NCI-H345 treated with DMSO at 0.1 percent for 48 hours (cell line): ENCODE results near the gene MICAL3.

ENCODE experiments used
- DNase-seq: peaks from one replicate; lab custom pipeline; 2025; ENCODE audit not compliant: unreplicated experiment; lab: John Stamatoyannopoulos, UW

MICAL3 gene

DNA sequence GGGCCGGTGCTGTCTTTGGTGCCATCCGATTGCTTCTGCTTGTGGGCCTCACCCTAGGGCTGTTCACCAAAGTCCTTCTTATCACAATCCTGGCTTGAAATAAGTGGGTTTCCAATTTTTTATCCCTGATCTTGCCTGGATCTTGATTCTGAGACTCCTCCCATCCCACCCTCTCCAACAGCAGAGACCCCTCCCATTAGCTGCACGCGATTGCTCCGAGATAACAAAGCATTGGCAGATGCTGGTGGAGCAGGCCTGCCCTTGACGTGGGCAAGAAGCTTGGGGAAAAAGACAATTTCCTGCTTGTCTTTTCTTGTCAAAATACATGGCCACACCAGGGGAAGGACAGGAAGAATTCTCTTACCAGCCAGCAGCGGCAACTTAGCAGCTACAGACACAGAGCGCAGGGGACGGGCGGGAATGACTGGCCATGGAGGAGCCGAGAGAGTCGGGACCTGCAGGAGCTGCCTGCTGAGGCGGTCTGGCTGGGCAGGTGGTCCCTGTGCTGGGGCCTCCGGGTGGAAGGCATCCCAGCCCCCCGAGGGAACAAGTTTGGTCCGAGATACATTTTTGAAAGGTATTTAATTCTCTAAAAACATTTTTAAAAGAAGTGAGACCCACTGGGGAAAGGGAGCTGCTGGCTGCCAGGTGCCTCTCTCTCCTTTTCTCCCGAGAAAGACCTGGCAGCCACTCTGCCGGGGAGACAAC, 240.4 kb downstream of the MICAL3 start:
- no peak for DNase-seq

DNA sequence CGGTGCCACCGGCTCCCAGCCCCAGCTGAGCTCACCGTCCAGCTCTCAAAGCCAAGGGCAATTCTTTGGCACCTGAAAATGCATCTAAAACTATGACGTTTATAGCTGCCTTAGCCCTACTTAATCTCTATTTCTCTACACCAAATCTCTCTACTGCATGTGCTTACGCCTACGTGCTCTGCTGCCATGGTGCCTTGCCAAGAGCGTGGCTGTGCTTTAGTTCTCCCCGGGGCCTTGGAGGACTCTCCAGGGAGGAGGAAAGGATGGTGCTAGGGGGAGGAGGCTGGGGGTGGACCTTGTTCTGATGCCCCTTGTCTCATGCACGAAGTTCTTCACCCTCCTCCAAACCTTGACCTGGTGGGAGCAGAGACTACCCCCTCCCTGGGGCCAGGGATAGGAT, 241.0 kb downstream of the MICAL3 start:
- no peak for DNase-seq

DNA sequence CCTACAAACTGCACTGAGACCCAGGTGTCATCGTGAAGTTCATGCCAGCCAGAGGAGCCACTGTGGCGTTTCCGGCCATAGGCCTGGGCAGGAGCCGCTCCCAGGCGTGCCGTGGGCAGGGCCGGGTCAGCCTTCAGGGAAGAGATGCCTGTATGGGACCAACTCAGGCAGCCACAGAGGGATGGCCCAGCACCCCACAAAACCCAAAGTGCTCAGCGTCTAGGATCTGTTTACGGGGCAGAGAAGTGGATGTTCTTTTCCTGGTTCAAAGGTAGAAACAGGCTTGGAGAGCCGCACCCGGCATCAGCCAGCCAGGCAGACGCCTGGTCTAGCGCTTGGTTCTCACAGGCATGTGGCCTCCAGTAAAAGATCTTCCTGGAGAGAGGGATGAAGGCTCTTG, 241.7 kb downstream of the MICAL3 start:
- no peak for DNase-seq

DNA sequence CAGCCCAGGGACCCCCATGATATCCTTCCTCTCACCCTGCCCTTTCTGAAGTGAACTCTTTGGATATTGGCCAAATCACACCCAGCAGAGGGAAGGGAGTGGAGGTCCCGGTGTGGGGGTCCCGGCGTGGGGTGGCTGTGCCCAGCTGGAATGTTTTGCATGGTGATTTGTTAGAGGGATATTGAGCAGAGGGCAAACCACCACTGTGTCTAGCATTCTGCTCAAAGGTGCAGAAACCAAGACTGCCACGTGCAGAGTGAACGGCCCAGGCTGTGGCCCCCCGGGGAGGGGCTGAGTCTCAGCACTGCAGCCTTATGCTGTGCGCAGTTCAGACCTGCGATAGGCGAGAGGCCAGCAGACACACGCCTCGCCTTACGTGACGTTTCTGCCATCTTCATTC, 242.2 kb downstream of the MICAL3 start:
- no peak for DNase-seq

DNA sequence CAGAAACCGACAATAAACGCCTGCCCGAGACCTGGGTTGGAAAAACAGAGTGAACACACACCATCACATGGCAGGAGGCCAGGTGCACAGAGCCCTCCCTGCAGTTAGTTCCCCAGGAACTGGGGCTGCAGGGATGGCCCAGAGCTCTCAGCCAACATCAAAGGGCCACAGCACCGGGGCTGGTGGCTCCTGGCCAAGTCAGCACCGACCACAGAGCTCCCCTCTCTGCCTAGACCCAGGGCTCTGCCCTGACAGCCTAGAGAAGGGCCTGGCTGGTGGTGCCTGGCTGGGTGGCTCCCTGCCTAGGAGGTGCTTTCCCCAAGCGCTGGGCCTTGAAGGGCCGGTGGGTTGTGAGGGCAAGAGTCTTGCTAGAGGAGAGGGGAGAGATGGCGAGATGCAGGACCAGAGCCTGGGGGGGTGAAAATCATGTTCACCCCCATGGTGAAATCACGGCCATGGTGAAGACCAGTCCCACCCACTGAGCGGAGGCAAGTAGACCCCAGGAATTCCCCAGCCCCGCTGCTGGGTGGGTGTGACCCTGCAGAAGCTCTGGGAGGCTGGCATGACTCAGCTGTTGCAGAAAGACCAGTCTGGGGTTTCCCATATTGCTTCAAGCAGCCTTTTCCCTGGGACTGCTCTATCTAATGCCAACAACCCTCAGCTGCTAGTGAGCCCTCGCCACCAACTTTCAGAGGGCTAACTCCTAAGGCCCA, 242.9 kb downstream of the MICAL3 start:
- no peak for DNase-seq

DNA sequence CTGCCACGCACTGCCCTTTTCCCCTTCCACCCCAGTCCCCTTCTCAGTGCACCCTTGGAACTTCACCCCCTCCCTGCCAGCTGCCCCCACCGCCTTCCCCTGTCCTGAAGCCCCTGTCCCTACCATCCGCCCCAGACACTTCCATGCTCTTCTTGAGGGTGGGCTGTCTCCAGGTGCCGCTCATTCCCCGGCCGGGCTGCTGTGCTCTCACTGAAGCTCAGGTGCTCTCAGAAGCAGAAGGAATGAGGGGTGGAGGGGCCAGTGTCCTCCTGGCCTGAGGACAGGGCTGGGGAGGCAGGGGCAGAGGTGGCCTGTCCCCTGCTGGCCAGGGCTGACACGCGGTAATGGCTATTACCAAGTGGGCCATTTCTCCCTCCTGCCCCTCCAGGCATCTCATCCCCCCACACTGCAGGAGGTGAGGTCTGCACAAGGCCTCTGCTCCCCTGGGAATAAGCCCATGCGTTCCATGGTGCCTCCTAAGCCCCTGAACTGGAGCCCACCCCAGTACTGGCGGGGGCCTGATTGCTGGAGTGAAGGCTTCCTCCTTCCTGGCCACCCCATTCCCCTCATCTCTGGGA, 243.5 kb downstream of the MICAL3 start:
- DNase-seq, result no peak

DNA sequence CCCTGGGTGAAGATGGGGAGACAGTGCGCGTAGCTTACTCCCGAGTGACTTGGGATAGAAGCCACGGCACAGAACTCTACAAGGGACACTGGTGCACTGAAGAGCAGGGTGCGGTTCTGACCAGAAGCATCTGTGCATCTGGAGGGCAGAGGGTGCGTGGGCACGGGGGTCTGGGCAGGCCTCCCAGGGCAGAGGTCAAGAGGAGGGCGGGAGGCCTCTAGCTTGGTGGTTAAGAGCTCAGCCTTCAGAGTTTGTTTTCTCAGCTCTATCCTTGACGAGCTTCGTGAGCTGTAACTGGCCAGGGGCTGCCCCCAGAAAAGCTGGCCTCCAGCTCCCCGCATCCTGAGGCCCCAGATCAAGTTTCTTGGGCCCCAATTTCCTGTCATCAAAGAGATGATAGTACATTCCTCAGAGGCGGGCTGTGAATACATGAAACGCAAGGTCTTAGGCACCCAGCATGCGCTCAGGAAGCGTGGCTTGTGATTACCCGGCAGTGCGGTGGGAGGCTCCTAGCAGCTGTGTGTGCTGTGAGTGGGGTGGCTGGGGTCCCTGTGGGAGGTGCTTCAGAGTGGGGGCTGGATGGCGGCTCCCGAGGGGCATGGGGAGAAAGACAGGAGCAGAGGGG, 244.1 kb downstream of the MICAL3 start:
- no peak for DNase-seq

DNA sequence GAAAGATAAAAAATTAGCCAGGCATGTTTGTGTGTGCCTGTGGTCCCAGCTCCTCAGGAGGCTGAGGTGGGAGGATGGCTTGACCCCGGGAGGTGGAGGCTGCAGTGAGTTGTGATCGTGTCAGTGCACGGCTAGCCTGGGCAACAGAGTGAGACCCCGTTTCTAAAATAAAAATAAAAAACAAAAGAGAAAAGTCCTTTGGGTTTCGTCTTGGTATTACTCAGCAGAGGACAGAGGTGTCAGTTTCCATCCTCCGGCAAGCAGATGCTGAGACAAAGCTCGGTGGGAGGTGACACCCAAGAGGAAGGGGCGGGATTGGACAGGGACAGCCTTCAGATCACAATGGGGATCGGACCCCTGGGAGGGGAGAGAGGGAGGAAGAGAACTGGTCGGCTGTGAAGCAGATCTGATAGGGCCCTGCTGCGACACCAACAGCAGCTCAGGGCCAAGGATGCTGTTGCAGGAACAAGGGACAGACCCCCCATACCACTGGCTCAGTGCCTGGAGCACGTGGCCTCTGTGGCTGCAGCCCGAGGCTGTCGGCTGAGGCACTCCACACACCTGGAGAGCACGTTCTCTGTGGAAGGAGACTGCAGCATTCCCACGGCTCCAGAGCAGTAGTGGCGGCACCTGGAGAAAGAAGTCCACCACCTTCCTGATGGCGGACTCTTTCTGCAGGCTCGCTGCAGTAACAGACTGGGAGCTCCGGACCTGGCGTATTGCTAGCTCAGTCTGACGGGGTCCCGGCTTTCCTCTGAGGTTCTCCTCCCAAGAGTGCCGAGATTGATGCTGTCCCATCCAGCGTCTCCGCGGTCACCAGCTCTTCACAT, 244.9 kb downstream of the MICAL3 start:
- peak; percentile 0 for DNase-seq

DNA sequence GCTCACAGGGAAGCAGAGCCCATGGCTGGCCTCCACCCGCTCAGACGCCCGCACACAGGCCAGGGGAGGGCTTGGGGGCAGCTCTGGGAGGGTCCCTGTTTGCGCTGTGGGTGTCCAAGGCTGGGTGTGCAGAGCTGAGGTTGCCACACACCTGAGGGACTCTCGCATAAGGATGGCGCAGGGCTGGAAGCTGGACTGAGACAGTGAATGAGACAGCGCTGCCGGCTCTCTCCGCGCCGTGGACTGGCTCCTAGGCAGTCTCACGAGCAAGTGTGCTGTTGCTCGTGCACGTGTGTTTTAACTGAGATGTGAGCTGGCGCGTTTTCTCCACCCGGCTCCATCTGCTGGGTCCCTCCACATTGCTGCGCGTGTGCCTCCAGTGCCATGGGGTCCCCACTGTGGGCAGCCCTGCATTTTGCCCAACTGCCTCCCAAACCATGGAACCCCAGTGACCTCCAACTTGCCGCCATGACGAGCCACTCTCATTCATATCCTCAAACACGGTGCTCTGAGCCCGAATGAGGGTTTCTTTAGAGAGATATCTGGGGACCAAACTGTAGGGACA, 245.9 kb downstream of the MICAL3 start:
- DNase-seq, result no peak

DNA sequence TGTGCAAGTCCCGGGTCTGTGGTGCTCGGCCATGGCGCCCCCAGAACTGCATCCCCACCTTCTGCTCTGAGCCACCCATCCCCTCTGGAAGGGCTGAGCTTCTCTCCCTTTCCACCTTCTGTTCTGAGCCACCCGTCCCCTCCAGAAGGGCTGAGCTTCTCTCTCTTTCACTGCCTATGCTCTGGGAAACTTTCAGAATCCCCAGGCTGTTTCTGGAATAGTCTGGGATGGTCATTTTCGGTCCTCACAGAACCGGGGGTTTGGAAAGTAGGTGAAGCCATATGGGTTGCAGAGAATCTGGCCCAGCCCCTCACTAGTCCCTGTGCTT, 246.7 kb downstream of the MICAL3 start:
- DNase-seq, result no peak

DNA sequence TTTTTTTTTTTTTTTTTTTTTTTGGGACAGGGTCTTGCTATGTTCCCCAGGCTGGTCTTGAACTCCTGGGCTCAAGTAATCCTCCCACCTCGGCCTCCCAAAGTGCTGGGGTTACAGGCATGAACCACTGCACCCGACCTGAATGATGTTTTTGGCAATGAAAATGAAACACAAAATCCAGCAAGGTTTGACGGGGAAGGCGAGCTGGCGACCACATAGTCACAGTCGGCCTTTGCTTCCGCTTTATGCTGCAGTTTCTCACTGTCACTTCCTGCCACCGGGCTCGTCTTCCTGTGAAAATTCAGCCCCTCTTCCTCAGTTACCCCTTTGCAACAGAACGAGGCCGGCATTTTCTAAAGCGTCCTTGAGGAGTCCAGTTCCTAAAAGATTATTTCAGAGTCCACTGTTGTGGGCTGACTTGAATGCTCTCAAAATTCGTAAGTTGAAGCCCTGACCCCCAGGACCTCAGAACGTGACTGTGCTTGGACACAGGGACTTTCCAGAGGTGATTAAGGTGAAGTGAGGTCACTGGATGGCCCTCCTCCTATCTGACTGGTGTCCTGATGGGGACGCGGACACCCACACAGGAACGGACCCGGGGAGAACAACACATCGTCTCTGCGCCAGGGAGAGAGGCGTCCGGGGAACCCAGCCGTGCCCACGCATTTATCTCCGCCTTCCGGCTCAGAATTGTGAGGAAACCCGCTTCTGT, 247.2 kb downstream of the MICAL3 start:
- no peak for DNase-seq

DNA sequence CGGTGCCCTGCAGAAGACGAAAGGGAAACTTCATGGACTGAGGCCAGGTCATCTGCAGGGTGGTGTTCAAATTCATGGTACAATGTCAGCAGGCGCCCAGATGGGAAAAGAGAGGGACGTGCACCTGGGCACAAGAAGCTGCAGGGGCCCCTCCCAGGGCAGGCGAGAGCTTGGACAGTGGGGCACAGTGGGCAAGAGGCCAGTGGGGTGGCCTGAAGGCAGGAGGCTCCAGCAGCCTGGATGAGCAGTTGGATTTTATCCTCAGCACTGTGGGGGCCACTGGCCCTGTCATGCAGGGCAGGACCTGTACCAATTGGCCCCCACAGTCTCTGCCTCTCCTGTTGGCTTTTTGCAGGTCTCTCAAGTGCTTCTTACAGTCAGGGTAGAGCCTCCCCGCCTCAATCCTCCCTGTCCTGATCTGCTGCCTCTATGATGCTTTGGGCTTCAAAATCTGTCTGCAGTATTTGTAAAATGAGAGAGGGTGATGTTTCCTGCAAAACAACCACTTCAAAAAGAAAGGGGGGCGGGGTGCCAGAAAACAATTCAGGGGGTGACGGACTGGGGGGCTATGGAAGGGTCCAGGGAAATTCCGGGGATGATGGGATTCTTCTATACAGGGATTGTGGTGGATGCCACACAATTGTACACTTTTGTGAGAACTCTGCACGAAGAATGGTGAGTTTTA, 248.4 kb downstream of the MICAL3 start:
- DNase-seq, result no peak

DNA sequence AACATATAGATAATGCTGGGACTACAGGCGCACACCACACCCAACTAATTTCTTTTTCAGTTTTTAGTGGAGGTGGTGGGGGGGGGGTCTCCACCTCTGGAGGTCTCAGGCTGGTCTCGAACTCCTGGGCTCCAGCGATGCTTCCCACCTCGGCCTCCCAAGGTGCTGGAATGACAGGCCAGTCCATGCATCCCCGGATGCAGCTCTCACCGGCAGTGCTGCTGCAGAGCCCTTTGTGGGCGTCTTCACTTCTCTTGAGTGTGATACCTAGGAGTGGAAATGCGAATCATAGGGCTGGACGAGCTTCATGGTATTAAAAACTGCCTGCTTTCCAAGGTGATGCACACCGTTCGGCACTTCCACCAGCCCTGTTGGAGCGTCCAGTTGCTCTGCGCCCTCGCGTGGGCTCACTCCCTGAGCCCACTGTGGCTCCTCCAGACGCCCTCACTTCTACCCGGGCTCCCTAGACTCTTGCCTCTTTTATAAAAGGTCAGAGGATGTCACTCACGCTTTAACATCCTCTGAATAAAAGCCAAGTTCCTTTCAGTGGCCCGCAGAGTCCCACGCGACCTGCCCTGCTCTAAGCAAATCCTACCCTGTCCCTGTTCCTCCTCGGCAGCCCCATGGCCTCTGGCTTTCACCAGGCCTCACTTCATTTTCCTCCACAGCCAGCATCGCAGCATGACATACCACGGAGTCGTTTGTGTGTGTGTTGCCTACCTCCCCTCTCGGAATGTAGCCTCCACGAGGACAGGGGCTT, 249.3 kb downstream of the MICAL3 start:
- no peak for DNase-seq

DNA sequence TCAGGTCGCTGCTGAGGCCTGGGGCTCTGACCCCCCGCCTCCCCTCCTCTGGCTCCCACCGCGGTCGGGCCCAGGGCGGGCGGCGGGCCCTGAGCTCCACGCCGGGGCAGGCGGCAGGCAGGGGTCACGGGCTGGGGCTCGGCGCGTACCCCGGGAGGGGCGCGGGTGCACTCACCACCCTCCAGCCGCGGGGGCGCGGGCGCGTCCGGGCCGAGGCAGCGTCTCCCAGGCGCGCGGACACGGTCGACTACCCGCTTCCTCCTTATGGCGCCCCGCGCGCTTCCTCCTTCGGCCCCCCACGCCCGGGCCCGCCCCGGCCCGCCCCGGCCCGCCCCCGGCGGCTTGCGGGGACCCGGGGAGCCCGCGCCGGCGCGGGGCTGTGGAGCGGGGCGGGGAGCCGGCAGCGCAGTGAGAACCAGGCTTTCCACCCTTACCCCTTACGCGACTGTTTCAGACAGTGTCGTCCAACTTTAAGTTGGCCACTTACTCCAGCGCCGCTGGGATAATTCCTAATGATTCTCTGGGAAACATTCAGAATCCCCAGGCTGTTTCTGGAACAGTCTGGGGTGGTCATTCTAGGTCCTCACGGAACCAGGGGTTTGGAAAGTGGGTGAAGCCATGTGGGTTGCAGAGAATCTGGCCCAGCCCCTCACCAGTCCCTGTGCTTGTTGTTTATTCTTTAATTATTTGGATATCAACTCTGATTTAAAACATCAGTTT, 250.0 kb downstream of the MICAL3 start, which contains the start of gene BID:
BID (minus strand) TSS at position 264 of the 720 bp plus-strand sequence. CDS start 24,353 bp downstream, outside the sequence.
- no peak for DNase-seq

DNA sequence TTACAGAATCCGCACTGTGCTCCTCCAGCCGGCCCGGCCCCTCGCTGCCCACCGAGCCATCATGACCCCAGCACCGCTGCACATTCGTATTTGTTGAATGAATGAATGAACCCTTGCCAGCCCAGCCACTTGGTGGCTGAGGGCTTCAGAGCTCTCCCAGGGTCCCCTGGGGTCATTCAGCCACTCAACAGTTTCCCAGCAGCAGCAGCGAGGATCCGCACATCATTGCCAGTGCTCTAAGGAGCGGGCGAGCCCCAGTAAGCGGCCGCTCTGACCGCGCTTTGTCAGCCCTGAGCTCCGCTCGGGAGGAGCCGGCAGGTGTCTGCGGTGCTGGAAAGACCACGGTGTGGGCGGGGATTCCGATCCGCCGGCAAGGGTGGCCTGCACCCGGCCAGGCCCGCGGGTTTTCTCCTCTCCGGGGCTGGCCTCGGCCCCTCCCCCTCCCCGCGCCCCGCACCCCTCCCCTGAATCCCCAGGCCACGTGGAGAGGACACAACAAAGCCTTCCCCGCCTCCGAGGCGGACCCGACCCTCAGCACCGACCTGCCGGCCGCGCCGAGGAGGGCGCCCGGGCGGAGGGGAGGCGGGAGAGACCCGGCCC, 250.7 kb downstream of the MICAL3 start:
- DNase-seq, result peak; percentile 14

DNA sequence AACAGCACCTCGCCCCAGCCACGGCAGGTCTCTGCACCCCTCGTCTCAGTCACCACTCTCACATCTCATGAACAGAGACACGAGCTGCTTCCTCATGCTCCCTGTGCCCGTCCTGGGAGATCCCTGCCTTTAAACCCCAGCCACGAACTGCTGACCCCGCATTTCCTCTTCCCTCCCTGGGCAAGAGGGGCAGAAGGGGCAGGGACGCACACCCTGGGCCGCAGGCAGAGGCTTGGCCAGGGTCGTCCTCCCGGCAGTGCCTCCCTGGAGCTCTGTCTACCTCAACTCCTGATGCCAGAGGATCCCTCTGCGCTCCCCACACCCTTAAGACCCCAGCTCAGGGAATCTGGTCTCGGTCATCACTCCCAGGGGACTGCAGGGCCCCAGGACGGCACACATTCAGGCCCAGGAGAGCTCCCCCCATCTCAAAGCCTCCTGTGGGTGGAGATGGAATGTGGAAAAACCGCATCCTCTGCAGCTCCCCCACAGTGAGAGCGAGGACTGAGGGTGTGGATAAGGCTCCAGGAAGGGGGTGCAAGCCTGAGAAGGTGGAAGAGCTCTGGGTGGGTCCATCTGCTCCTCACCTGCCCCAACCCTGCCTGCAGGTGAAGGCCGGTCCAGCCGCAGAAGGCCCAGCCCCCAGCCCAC, 251.3 kb downstream of the MICAL3 start:
- no peak for DNase-seq

DNA sequence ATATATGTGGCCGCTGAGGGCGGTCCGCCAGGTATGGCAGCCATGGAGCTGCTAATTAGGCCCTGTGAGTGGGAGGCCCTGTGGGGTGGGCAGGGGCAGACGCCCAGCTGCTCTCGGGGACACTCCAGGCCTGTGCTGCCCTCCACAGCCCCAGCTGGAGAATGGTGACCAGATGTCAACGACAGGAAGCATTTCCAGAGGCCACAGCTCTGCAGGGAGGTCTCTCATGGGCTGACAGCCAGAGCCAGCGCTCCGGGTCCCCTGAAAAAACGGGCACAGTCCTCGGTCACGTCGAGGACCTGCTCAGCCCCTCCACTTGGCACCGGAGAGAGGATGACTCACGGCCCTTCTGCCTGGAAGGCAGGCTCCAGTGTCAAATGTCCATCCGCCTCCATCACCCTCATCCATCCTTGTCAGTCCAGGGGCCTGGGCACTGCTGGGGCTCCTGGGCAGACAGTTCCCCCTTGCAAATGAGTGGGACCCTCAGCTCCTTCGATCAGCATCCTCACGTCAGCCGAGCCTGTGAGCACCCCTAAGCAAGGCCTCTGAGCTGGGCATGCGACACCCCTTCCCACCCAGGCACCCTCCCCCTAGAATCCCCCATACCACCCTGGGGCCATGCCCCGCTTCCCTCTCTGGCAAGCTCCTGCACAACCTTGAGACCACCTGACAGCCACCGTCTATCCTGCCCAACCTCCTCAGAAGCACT, 252.0 kb downstream of the MICAL3 start:
- no peak for DNase-seq
